Neural crest cell (in vitro differentiated cells): Measurements from ENCODE around the gene CEP126. TPM values are rescaled to one million over a fixed set of nuclear protein-coding genes. Genes with fewer than 3 reads are reported as not detected.
A peak's percentile ranks its signal among the peaks of the same experiment; 100 is the strongest.
"Not testable (repeated sequence)": the region's sequence is repeated elsewhere in the genome, so short reads cannot be mapped to it uniquely, and the experiment has no call there.

Source experiments
- DNase-seq: peaks from one replicate; pipeline ENCODE4 v3.0.0; 2021; ENCODE audit warnings: low read depth, mixed read lengths, low spot score
- H3K27ac Mint-ChIP-seq: one replicate; pipeline ENCODE4 v1.8.0; 2021; ENCODE audit warnings: mild to moderate bottlenecking, mixed read lengths; ENCODE audit not compliant: unreplicated experiment
- H3K27me3 Mint-ChIP-seq: 2 replicates; pipeline ENCODE4 v1.8.0; 2021; ENCODE audit warnings: low read depth, mild to moderate bottlenecking, mixed read lengths
- H3K36me3 Mint-ChIP-seq: 2 replicates; pipeline ENCODE4 v1.8.0; 2021; ENCODE audit warnings: low read depth, mild to moderate bottlenecking, mixed read lengths
- H3K4me1 Mint-ChIP-seq: 2 replicates; pipeline ENCODE4 v1.8.0; 2021; ENCODE audit warnings: mixed read lengths
- H3K4me3 Mint-ChIP-seq: one replicate; pipeline ENCODE4 v1.8.0; 2021; ENCODE audit warnings: mild to moderate bottlenecking, mixed read lengths
- H3K9me3 Mint-ChIP-seq: 2 replicates; pipeline ENCODE4 v1.8.0; 2021; ENCODE audit warnings: mixed read lengths
- CTCF ChIP-seq: fragments of 200-600 bp; sonication (generic); conservative IDR thresholded peaks from 2 replicates; pipeline ENCODE4 v1.5.0; 2021; ENCODE audit warnings: antibody characterized with exemption, mild to moderate bottlenecking
- total RNA-seq: library from RNA; stranded (reverse); gene quantifications from 2 replicates; pipeline ENCODE4 v1.2.1, GENCODE V29; 2021

The CEP126 gene
- total RNA-seq, 1 donor from 2014 or later = 2.1 TPM

- Mint-ChIP-seq H3K27ac (no peak overlapping the region), H3K4me1 (no peaks in the 10 kb centered on the region), H3K27me3 (no peaks in the 10 kb centered on the region), H3K9me3 (no peaks in the 10 kb centered on the region), H3K4me3 (no peak overlapping the region), H3K36me3 (no peaks in the 10 kb centered on the region)
- no peak for TF ChIP-seq CTCF
- no peak for DNase-seq
Measured at GRCh38 chr11:101975734-101976133, 60.9 kb downstream of the CEP126 start.

- H3K27ac Mint-ChIP-seq = no peak overlapping the region
- no peaks in the 10 kb centered on the region for H3K9me3 Mint-ChIP-seq
Measured at GRCh38 chr11:101987370-101987769, 72.6 kb downstream of the CEP126 start.

GRCh38 chr11:101993172-101993571 is 78.4 kb downstream of the CEP126 start:
- no peak overlapping the region for H3K27ac Mint-ChIP-seq
- H3K4me1 Mint-ChIP-seq = no peaks in the 10 kb centered on the region
- no peak overlapping the region for H3K4me3 Mint-ChIP-seq

More at GRCh38 chr11:101987370-101987769, 72.6 kb downstream of the CEP126 start:
- no peak overlapping the region for H3K4me3 Mint-ChIP-seq
- H3K4me1 Mint-ChIP-seq = no peaks in the 10 kb centered on the region
- TF ChIP-seq CTCF = no peak
- H3K27me3 Mint-ChIP-seq = no peaks in the 10 kb centered on the region
- no peak for DNase-seq
- H3K36me3 Mint-ChIP-seq = no peaks in the 10 kb centered on the region

GRCh38 chr11:101994052-101994469 is 79.3 kb downstream of the CEP126 start:
- H3K36me3 Mint-ChIP-seq, DNase-seq, H3K27ac Mint-ChIP-seq, H3K9me3 Mint-ChIP-seq, H3K4me3 Mint-ChIP-seq, H3K27me3 Mint-ChIP-seq, H3K4me1 Mint-ChIP-seq: not testable (repeated sequence)

More at GRCh38 chr11:101993172-101993571, 78.4 kb downstream of the CEP126 start:
- no peak for TF ChIP-seq CTCF
- Mint-ChIP-seq H3K36me3 (no peaks in the 10 kb centered on the region), H3K9me3 (no peaks in the 10 kb centered on the region), H3K27me3 (no peaks in the 10 kb centered on the region)
- DNase-seq = no peak

GRCh38 chr11:101996111-101996510 is 81.3 kb downstream of the CEP126 start:
- no peaks in the 10 kb centered on the region for H3K36me3 Mint-ChIP-seq
- H3K4me3 Mint-ChIP-seq = no peak overlapping the region
- no peaks in the 10 kb centered on the region for H3K27me3 Mint-ChIP-seq
- H3K9me3 Mint-ChIP-seq = no peaks in the 10 kb centered on the region
- no peak for DNase-seq
- no peak for TF ChIP-seq CTCF
- peak overlapping the region; percentile 9 for H3K27ac Mint-ChIP-seq
- no peaks in the 10 kb centered on the region for H3K4me1 Mint-ChIP-seq

GRCh38 chr11:102001657-102002338 is 87.0 kb downstream of the CEP126 start:
- Mint-ChIP-seq H3K4me1 (no peaks in the 10 kb centered on the region), H3K27me3 (no peaks in the 10 kb centered on the region), H3K4me3 (no peak overlapping the region), H3K27ac (no peak overlapping the region), H3K36me3 (no peaks in the 10 kb centered on the region), H3K9me3 (no peaks in the 10 kb centered on the region)
- no peak for TF ChIP-seq CTCF
- no peak for DNase-seq
